SK-N-SH (cell line): ENCODE results near the gene NFIX.

Experiments
- CTCF ChIP-seq: fragments of 200-600 bp; sonication (generic); IDR thresholded peaks from 2 replicates; pipeline ENCODE4 v1.6.1; 2017; ENCODE audit warnings: antibody characterized with exemption, mild to moderate bottlenecking, moderate library complexity
- MXI1 ChIP-seq: IDR thresholded peaks from 2 replicates; pipeline ENCODE4 v1.6.1; 2012; ENCODE audit warnings: mild to moderate bottlenecking, low read depth, low read length, improper control_type of control experiment
- POLR2AphosphoS5 ChIP-seq: IDR thresholded peaks from 2 replicates; pipeline ENCODE4 v1.6.1; 2012; ENCODE audit warnings: low read depth, low read length
- RCOR1 ChIP-seq: fragments of 150-350 bp; IDR thresholded peaks from 2 replicates; pipeline ENCODE4 v1.6.1; 2017; ENCODE audit warnings: antibody characterized with exemption, low read length
- REST ChIP-seq: IDR thresholded peaks from 2 replicates; pipeline ENCODE4 v1.6.1; 2012; ENCODE audit warnings: mild to moderate bottlenecking, low read depth, low read length, moderate library complexity
- RXRA ChIP-seq: IDR thresholded peaks from 2 replicates; pipeline ENCODE4 v1.4.0; 2012; ENCODE audit warnings: low read depth, mild to moderate bottlenecking, borderline replicate concordance
- SMC3 ChIP-seq: IDR thresholded peaks from 2 replicates; pipeline ENCODE4 v1.6.1; 2012; ENCODE audit warnings: low read depth, low read length, improper control_type of control experiment
- TAF1 ChIP-seq: IDR thresholded peaks from 2 replicates; pipeline ENCODE4 v1.6.1; 2012; ENCODE audit warnings: low read depth, mild to moderate bottlenecking, low read length, moderate library complexity, borderline replicate concordance
- YY1 ChIP-seq: IDR thresholded peaks from 2 replicates; pipeline ENCODE4 v1.4.0; 2012; ENCODE audit warnings: low read depth, mild to moderate bottlenecking

GRCh38 chr19:12994701-12995595, at the start of gene NFIX:
- TF ChIP-seq CTCF (no peak), REST (no peak), SMC3 (no peak), POLR2AphosphoS5 (no peak), MXI1 (0 out of 2 replicates have a peak, but pooled peaks have one; percentile 36), RXRA (no peak), TAF1 (no peak), RCOR1 (no peak), YY1 (no peak)
